K562 (cell line): ENCODE data around the gene ERF. TPM values are rescaled to one million over a fixed set of nuclear protein-coding genes. Genes with fewer than 3 reads are reported as not detected.
A peak's percentile ranks its signal among the peaks of the same experiment; 100 is the strongest.

Experiments
- ARNT ChIP-seq, 2 experiments: fragments of 450-650 bp; IDR thresholded peaks; 2 replicates each; pipeline ENCODE4 v1.6.1; 2016; ENCODE audit warnings: mild to moderate bottlenecking in 1 of 2
- ASH1L ChIP-seq: fragments of 450-650 bp; IDR thresholded peaks from 2 replicates; pipeline ENCODE4 v1.6.1; 2018; ENCODE audit warnings: borderline replicate concordance, mild to moderate bottlenecking, low read depth; ENCODE audit not compliant: partially characterized antibody
- CSDE1 ChIP-seq, 2 experiments: fragments of 450-650 bp; IDR thresholded peaks; 2 replicates each; pipeline ENCODE4 v1.6.1; 2016; ENCODE audit warnings: mild to moderate bottlenecking in 1 of 2
- DIDO1 ChIP-seq: fragments of 450-650 bp; IDR thresholded peaks from 2 replicates; pipeline ENCODE4 v1.6.1; 2016; ENCODE audit warnings: low read depth, missing biosample characterization, missing genetic modification characterization
- ELF4 ChIP-seq: fragments of 450-650 bp; formaldehyde crosslinking; IDR thresholded peaks from 2 replicates; pipeline ENCODE4 v1.4.0; 2022; ENCODE audit warnings: missing genetic modification characterization
- ELK1 ChIP-seq: sonication (generic); formaldehyde crosslinking; IDR thresholded peaks from 2 replicates; pipeline ENCODE4 v1.8.1; 2022; ENCODE audit warnings: missing genetic modification reagents
- HDAC3 ChIP-seq: fragments of 450-650 bp; IDR thresholded peaks from 2 replicates; pipeline ENCODE4 v1.6.1; 2018; ENCODE audit warnings: borderline replicate concordance, mild to moderate bottlenecking, moderate library complexity; ENCODE audit not compliant: partially characterized antibody
- HSF4 ChIP-seq: fragments of 250-450 bp; sonication (Bioruptor Pico); IDR thresholded peaks from 2 replicates; pipeline ENCODE4 v2.1.2; 2022; ENCODE audit warnings: mild to moderate bottlenecking, moderate library complexity, borderline replicate concordance
- KLF6 ChIP-seq: fragments of 250-450 bp; sonication (Bioruptor Pico); IDR thresholded peaks from 2 replicates; pipeline ENCODE4 v1.4.0; 2020; ENCODE audit warnings: mild to moderate bottlenecking, moderate library complexity, borderline replicate concordance
- NFXL1 ChIP-seq: fragments of 450-650 bp; formaldehyde crosslinking; IDR thresholded peaks from 2 replicates; pipeline ENCODE4 v1.4.0; 2021; ENCODE audit warnings: mild to moderate bottlenecking
- NONO ChIP-seq, 2 experiments: fragments of 200-400 bp in 1 of 2; fragments of 450-650 bp in 1 of 2; formaldehyde crosslinking in 1 of 2; IDR thresholded peaks; 2 replicates each; pipeline ENCODE4 v1.6.1; 2017; ENCODE audit warnings: low read depth in 2 of 2, mild to moderate bottlenecking in 2 of 2, moderate library complexity in 2 of 2, low read length in 1 of 2
- PRDM10 ChIP-seq: fragments of 450-650 bp; IDR thresholded peaks from 2 replicates; pipeline ENCODE4 v1.6.1; 2018; ENCODE audit not compliant: partially characterized antibody
- RAD21 ChIP-seq, 2 experiments: fragments of 250-450 bp in 1 of 2; fragments of 450-650 bp in 1 of 2; sonication (Bioruptor Pico) in 1 of 2; formaldehyde crosslinking in 1 of 2; IDR thresholded peaks in 1 of 2; conservative IDR thresholded peaks in 1 of 2; 2 replicates each; pipeline versions ENCODE4 v1.4.0 to v1.8.0; 2020 to 2022; ENCODE audit warnings: mild to moderate bottlenecking in 2 of 2, moderate library complexity in 1 of 2
- SMARCB1 ChIP-seq: IDR thresholded peaks from 2 replicates; pipeline ENCODE4 v1.6.1; 2011; ENCODE audit warnings: improper control_type of control experiment, low read depth; ENCODE audit not compliant: insufficient read length
- SP2 ChIP-seq: IDR thresholded peaks from 2 replicates; pipeline ENCODE4 v1.6.1; 2011; ENCODE audit warnings: mild to moderate bottlenecking, low read depth, low read length, moderate library complexity; ENCODE audit not compliant: poor library complexity, severe bottlenecking; ENCODE audit errors: extremely low read depth
- SRF ChIP-seq, 2 experiments: fragments of 250-450, 450-650 bp in 1 of 2; sonication (Bioruptor Pico) in 1 of 2; sonication (generic) in 1 of 2; formaldehyde crosslinking; IDR thresholded peaks; 2 replicates each; pipeline versions ENCODE4 v1.5.0 to v1.5.1; 2020 to 2022; ENCODE audit warnings: mild to moderate bottlenecking in 1 of 2, missing genetic modification reagents in 1 of 2
- TFAM ChIP-seq: fragments of 250-450 bp; sonication (Bioruptor Pico); conservative IDR thresholded peaks from 2 replicates; pipeline ENCODE4 v1.5.0; 2021; ENCODE audit warnings: mild to moderate bottlenecking, moderate library complexity
- TGIF2 ChIP-seq: sonication (generic); formaldehyde crosslinking; IDR thresholded peaks from 2 replicates; pipeline ENCODE4 v1.8.1; 2022; ENCODE audit warnings: mild to moderate bottlenecking, missing genetic modification reagents, moderate library complexity
- ZBTB8A ChIP-seq: fragments of 450-650 bp; IDR thresholded peaks from 2 replicates; pipeline ENCODE4 v1.6.1; 2018; ENCODE audit warnings: mild to moderate bottlenecking, moderate library complexity; ENCODE audit not compliant: partially characterized antibody
- ZNF717 ChIP-seq: fragments of 250-450 bp; sonication (Bioruptor Pico); IDR thresholded peaks from 2 replicates; pipeline ENCODE4 v1.5.0; 2021
- ZNF830 ChIP-seq: fragments of 250-450 bp; sonication (Bioruptor Pico); IDR thresholded peaks from 2 replicates; pipeline ENCODE4 v1.5.0; 2021; ENCODE audit warnings: mild to moderate bottlenecking
- polyA plus RNA-seq, 8 experiments: library from polyadenylated mRNA; depleted of rRNA in 4 of 8; stranded (reverse) in 5 of 8; unstranded in 3 of 8; fragments of >200 nt; fragmentation: Nextera tagmentation in 2 of 8; fragmentation: Illumina TruSeq in 1 of 8; extraction: Ambion mirVana in 2 of 8; extraction: Trizol in 1 of 8; gene quantifications; 2 replicates each; pipeline versions ENCODE4 v1.2.1 to v1.2.3, GENCODE V29; 2011 to 2014; ENCODE audit warnings: inconsistent platforms in 1 of 8, missing spikeins in 1 of 8
- total RNA-seq, 7 experiments: library from RNA; depleted of rRNA in 6 of 7; stranded (reverse); fragments of >200 nt in 6 of 7; fragmentation: Illumina TruSeq in 2 of 7; extraction: Trizol in 2 of 7; gene quantifications; 2 replicates each; pipeline versions ENCODE4 v1.2.1 to v1.2.3, GENCODE V29; 2011 to 2021; ENCODE audit warnings: low replicate concordance in 1 of 7
- TF ChIP-seq, protein P1 (sequence below), 2 experiments: IDR thresholded peaks; 2 replicates each; pipeline ENCODE4 v1.6.1; 2011; ENCODE audit warnings: borderline replicate concordance in 1 of 2, control low read depth in 1 of 2, low read depth in 1 of 2, low read length in 1 of 2, mild to moderate bottlenecking in 1 of 2, mixed read lengths in 1 of 2, moderate library complexity in 1 of 2; ENCODE audit not compliant: insufficient read depth in 1 of 2, insufficient read length in 1 of 2, poor library complexity in 1 of 2, severe bottlenecking in 1 of 2; ENCODE audit errors: extremely low read depth in 1 of 2

ERF gene
- total and polyA plus RNA-seq, 9 of the 15 experiments (the other 6 are each of a cell fraction or from before 2014, with no cell fraction given): 0.03 to 75.4 (median 27.0) TPM

- TF ChIP-seq ZNF717 (CRISPR knock-in tag) (no peak), ARNT (IDR thresholded peaks at IDR 0.05) (peak; percentile 53 to 88; a peak in 1 of 4 replicates), SP2 (peak; percentile 53), SRF (CRISPR knock-in tag; IDR thresholded peaks at IDR 0.05) (0 out of 4 replicates have a peak, but pooled peaks of 1 of the 2 experiments have one; percentile 65), PRDM10 (peak; percentile 76), SMARCB1 (no peak), NFXL1 (no peak), NONO (IDR thresholded peaks at IDR 0.05; ENCODE audit: low read depth in 2 of 2, low read length in 1 of 2) (no peak), ZNF830 (CRISPR knock-in tag) (no peak), ELK1 (CRISPR knock-in tag) (no peak), ASH1L (peak; percentile 43), KLF6 (CRISPR knock-in tag) (no peak), ZBTB8A (no peak), ELF4 (peak; percentile 55; the same call in 1 of the 2 replicates), RAD21 (CRISPR knock-in tag; conservative IDR thresholded peaks at IDR 0.05 in 1 of 2, IDR thresholded peaks at IDR 0.05 in 1 of 2) (peak; percentile 15 to 53; a peak in 3 of 4 replicates), HDAC3 (no peak), CSDE1 (IDR thresholded peaks at IDR 0.05) (no peak), TGIF2 (CRISPR knock-in tag) (no peak), TFAM (CRISPR knock-in tag) (no peak), HSF4 (CRISPR knock-in tag) (no peak), DIDO1 (tag) (no peak)
- TF ChIP-seq, protein P1, sequence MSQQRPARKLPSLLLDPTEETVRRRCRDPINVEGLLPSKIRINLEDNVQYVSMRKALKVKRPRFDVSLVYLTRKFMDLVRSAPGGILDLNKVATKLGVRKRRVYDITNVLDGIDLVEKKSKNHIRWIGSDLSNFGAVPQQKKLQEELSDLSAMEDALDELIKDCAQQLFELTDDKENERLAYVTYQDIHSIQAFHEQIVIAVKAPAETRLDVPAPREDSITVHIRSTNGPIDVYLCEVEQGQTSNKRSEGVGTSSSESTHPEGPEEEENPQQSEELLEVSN (IDR thresholded peaks at IDR 0.05; ENCODE audit: borderline replicate concordance in 1 of 2, extremely low read depth in 1 of 2, insufficient read depth in 1 of 2, insufficient read length in 1 of 2, low read depth in 1 of 2, low read length in 1 of 2, poor library complexity in 1 of 2, severe bottlenecking in 1 of 2): no peak
Measured at GRCh38 chr19:42199440-42200115, 55.4 kb downstream of the ERF start (continued).
